MCF 10A (cell line): ENCODE measurements around the gene PLEKHA6. TPM values are rescaled to one million over a fixed set of nuclear protein-coding genes. Genes with fewer than 3 reads are reported as not detected.

Experiments used
- BruUV-seq: library from RNA; stranded (reverse); fragments of 400-500 nt; replicated peaks from 2 replicates; lab custom pipeline; 2021; lab: Mats Ljungman, UMichigan
- CTCF ChIA-PET: fragments of 300-600 bp; sonication (Branson Sonifier 250); formaldehyde crosslinking; extraction: SDS; loops from one replicate; lab custom pipeline; 2021; ENCODE audit warnings: antibody characterized with exemption, inconsistent platforms; lab: Yijun Ruan, JAX
- POLR2A ChIA-PET: fragments of 300-600, 350-650 bp; sonication (Branson Sonifier 250); formaldehyde crosslinking; extraction: SDS; loops from one replicate; lab custom pipeline; 2020; ENCODE audit warnings: antibody characterized with exemption, inconsistent platforms; lab: Yijun Ruan, JAX
- DNase-seq: peaks from one replicate; pipeline ENCODE4 v3.0.0-alpha.2; 2018; ENCODE audit not compliant: unreplicated experiment
- H3K27ac Mint-ChIP-seq: one replicate; pipeline ENCODE4 v1.8.0; 2022; ENCODE audit warnings: mild to moderate bottlenecking, low read depth, mixed read lengths; ENCODE audit not compliant: unreplicated experiment
- H3K27me3 Mint-ChIP-seq: one replicate; pipeline ENCODE4 v1.8.0; 2022; ENCODE audit warnings: mixed read lengths; ENCODE audit not compliant: insufficient read depth, unreplicated experiment
- H3K36me3 Mint-ChIP-seq: one replicate; pipeline ENCODE4 v1.8.0; 2022; ENCODE audit warnings: mild to moderate bottlenecking, moderate library complexity, mixed read lengths; ENCODE audit not compliant: insufficient read depth, unreplicated experiment
- H3K4me1 Mint-ChIP-seq: one replicate; pipeline ENCODE4 v1.8.0; 2022; ENCODE audit warnings: mixed read lengths; ENCODE audit not compliant: insufficient read depth, unreplicated experiment
- H3K4me3 Mint-ChIP-seq: one replicate; pipeline ENCODE4 v1.8.0; 2022; ENCODE audit warnings: mild to moderate bottlenecking, moderate library complexity, mixed read lengths; ENCODE audit not compliant: unreplicated experiment
- H3K9me3 Mint-ChIP-seq: one replicate; pipeline ENCODE4 v1.8.0; 2022; ENCODE audit warnings: mixed read lengths; ENCODE audit not compliant: unreplicated experiment
- intact Hi-C: fragments of 100-400 bp; cut with micrococcal nuclease; formaldehyde crosslinking; loops from 2 replicates; pipeline ENCODE4 v1.14.1; 2022
- total RNA-seq: library from RNA; stranded (reverse); gene quantifications from 2 replicates; pipeline ENCODE4 v1.2.3, GENCODE V29; 2022
- TF ChIP-seq, protein P1 (sequence below): fragments of 200-600 bp; IDR thresholded peaks from one replicate; pipeline ENCODE4 v1.8.0; 2022; ENCODE audit warnings: antibody characterized with exemption, mild to moderate bottlenecking; ENCODE audit not compliant: unreplicated experiment

Gene PLEKHA6
- total RNA-seq, 1 experiment from 2014 or later = 75.9 TPM

DNA sequence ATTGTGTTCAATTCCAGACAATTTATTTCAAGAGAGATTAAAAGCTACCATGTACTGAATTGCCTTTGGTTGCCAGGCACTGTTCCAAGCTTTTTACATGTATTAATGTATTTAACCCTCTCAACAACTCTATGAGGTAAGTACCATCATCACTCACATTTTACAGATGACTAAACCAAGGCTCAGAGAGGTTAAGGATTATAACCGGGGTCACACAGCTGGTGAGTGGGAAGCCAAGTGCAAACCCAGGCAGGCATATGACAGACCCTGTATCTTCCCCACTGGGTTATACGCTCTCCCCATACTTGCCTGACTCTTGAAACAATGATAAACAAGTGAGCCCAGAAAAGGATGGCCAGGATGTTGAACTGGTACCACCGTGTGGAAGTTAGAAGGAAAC is 16.5 kb downstream of the PLEKHA6 start:
- BruUV-seq = no TSS peak
- peaks cover 12% of the 10 kb centered on the region for H3K4me1 Mint-ChIP-seq
- no peak overlapping the region for H3K4me3 Mint-ChIP-seq
- no peaks in the 10 kb centered on the region for H3K27me3 Mint-ChIP-seq
- DNase-seq = no peak
- no peak overlapping the region for H3K27ac Mint-ChIP-seq
- no peaks in the 10 kb centered on the region for H3K36me3 Mint-ChIP-seq
- intact Hi-C loops = loop anchor here (5.0 kb wide), 1 partner anchor 56 kb away; no protein-coding TSS in a partner anchor
- ChIA-PET POLR2A (interaction anchor here (0.5 to 5.6 kb wide), 15 partner anchors 10 to 149 kb away, joined by 3 to 31 read pairs (median 5); no protein-coding TSS in a partner anchor), CTCF (interaction anchor here (0.6 to 7.1 kb wide), 17 partner anchors 10 to 1021 kb away, joined by 3 to 76 read pairs (median 3); no protein-coding TSS in a partner anchor)
- H3K9me3 Mint-ChIP-seq = no peaks in the 10 kb centered on the region
- TF ChIP-seq, protein P1, sequence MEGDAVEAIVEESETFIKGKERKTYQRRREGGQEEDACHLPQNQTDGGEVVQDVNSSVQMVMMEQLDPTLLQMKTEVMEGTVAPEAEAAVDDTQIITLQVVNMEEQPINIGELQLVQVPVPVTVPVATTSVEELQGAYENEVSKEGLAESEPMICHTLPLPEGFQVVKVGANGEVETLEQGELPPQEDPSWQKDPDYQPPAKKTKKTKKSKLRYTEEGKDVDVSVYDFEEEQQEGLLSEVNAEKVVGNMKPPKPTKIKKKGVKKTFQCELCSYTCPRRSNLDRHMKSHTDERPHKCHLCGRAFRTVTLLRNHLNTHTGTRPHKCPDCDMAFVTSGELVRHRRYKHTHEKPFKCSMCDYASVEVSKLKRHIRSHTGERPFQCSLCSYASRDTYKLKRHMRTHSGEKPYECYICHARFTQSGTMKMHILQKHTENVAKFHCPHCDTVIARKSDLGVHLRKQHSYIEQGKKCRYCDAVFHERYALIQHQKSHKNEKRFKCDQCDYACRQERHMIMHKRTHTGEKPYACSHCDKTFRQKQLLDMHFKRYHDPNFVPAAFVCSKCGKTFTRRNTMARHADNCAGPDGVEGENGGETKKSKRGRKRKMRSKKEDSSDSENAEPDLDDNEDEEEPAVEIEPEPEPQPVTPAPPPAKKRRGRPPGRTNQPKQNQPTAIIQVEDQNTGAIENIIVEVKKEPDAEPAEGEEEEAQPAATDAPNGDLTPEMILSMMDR = no peak

DNA sequence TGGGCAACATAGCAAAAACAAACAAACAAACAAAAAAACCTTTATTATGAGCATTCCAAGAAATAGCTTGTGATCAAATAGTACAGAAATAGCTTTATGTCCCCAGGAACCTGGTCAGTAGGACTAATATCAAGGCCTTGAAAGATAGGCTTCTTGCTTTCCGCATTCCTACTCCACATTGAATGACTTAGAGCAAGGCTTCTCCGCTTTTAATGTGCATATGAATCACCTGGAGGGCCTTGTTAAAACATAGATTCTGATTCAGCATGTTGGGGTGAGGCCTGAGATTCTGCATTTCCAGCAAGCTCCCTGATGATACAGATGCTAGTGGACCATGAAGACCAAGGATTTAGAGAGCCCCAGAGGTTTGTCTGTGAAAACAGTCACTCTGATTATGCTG is 17.4 kb downstream of the PLEKHA6 start:
- Mint-ChIP-seq H3K27me3 (no peaks in the 10 kb centered on the region), H3K4me1 (peaks cover 12% of the 10 kb centered on the region), H3K36me3 (no peaks in the 10 kb centered on the region), H3K9me3 (no peaks in the 10 kb centered on the region), H3K4me3 (no peak overlapping the region), H3K27ac (no peak overlapping the region)
- ChIA-PET POLR2A (interaction anchor here (0.6 to 5.6 kb wide), 14 partner anchors 12 to 136 kb away, joined by 3 to 31 read pairs (median 5); partner anchors contain the start of gene PLEKHA6), CTCF (interaction anchor here (0.5 to 7.1 kb wide), 17 partner anchors 9 to 213 kb away, joined by 3 to 76 read pairs (median 4); no protein-coding TSS in a partner anchor)
- TF ChIP-seq, protein P1 = no peak
- DNase-seq = no peak
- intact Hi-C loops = loop anchor here (5.0 kb wide), 1 partner anchor 55 kb away; no protein-coding TSS in a partner anchor
- BruUV-seq = no TSS peak

DNA sequence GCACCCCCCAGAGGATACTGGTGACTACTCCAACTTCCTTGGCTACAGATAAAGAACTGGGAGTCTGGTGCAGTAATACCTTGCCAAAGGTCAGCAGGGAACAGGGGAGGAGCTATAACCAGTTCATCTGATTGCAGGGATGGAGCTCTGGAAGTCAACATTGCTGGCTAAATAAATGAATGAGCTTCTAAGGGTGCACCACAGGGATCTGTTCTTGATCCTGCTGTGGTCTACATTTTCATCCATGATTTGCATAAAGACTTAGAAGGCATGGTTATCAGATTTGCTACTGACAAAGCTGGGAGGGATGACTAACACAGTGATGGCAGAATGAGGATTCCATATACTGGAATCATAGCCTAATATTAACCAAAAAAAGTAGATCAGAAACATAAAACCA is 18.3 kb downstream of the PLEKHA6 start:
- intact Hi-C loops = loop anchor here (5.0 kb wide), 1 partner anchor 54 kb away; no protein-coding TSS in a partner anchor
- TF ChIP-seq, protein P1 = no peak
- H3K4me1 Mint-ChIP-seq = peaks cover 12% of the 10 kb centered on the region
- H3K36me3 Mint-ChIP-seq = no peaks in the 10 kb centered on the region
- H3K9me3 Mint-ChIP-seq = no peaks in the 10 kb centered on the region
- H3K27ac Mint-ChIP-seq = no peak overlapping the region
- DNase-seq = no peak
- ChIA-PET CTCF (interaction anchor here (0.5 to 7.1 kb wide), 13 partner anchors 8 to 1284 kb away, joined by 3 to 76 read pairs (median 5); no protein-coding TSS in a partner anchor), POLR2A (interaction anchor here (0.9 to 5.6 kb wide), 12 partner anchors 12 to 135 kb away, joined by 3 to 31 read pairs (median 5); partner anchors contain the start of gene PLEKHA6)
- BruUV-seq = no TSS peak
- no peak overlapping the region for H3K4me3 Mint-ChIP-seq
- H3K27me3 Mint-ChIP-seq = no peaks in the 10 kb centered on the region

DNA sequence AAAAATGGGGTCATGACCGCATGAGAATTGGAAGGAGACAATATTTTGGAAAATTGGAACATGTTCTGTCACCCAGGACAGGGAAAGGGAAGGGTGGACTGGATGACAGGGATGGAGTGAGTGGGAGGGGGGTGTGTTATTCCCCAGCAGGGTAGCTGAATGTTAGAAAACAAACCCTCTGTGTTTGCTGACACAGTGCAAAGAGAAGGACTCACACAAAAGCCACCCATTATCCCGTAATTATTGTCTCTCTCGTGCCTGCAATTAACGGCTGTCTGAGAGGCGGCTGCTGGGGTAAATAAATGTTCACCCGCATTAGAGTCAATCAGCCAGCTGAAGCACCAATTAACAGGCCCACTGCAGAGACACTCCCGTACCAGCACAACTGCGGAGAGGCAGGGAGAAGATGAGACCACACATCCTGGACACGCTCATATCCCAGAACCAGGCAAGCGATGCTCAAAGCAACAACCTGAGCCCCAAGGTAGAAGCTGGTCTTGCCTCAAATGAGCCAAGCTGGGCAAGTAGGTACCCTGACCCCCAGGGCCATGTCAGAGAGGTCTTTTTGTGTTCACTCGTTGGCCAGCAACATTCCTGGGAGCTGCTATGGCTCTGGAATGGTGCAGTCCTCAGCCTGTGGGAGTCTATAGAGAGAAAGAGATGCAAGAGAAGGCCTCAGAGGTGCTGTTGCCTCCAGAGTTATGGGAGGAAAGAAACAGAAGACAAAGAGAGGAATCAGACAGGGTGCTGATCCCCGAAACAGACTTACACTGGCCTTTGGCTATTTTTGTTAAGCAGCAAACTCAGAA is 19.4 kb downstream of the PLEKHA6 start:
- Mint-ChIP-seq H3K27ac (no peak overlapping the region), H3K4me1 (peaks cover 8% of the 10 kb centered on the region), H3K9me3 (no peaks in the 10 kb centered on the region), H3K27me3 (no peaks in the 10 kb centered on the region), H3K4me3 (no peak overlapping the region), H3K36me3 (no peaks in the 10 kb centered on the region)
- DNase-seq = no peak
- TF ChIP-seq, protein P1 = no peak
- ChIA-PET CTCF (interaction anchor here (0.8 to 7.1 kb wide), 6 partner anchors 14 to 481 kb away, joined by 3 to 76 read pairs (median 14); no protein-coding TSS in a partner anchor), POLR2A (interaction anchor here (0.5 to 5.6 kb wide), 6 partner anchors 11 to 74 kb away, joined by 3 to 31 read pairs (median 5); no protein-coding TSS in a partner anchor)
- intact Hi-C loops = loop anchor here (5.0 kb wide), 1 partner anchor 53 kb away; no protein-coding TSS in a partner anchor
- no TSS peak for BruUV-seq
